ENCODE results near the gene BMS1. TPM values are rescaled to one million over a fixed set of nuclear protein-coding genes. Genes with fewer than 3 reads are reported as not detected.

BMS1 gene
- total RNA-seq, 1 experiment from 2014 or later: 32.3 TPM

DNA sequence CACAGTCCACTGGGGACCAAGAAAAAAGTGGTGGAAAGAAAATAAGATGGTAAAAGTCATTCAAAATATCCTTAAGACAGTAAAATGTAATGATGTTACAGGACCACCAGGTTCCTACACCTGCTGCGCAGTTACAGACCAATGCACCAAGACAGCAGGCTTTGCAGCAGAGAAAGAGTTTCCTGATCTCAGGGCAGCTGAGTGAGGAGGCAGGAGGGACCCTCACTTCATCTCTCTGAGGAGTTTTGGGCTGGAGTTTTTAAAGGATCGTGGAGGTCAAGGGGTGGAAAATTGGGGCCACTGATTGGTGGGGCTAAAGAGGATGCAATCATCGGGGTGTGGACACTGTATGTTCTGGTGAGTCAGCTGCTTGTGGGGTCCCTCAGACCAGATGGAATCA is 100.0 kb downstream of the BMS1 start:
- ChIA-PET CTCF (no interaction called here), POLR2A (no interaction called here)
- Histone ChIP-seq H3K4me1 (ENCODE audit: control insufficient read depth, insufficient read depth, low read length) (no peaks in the 10 kb centered on the region), H3K4me3 (ENCODE audit: low read depth in 2 of 2, low read length in 2 of 2) (no peak overlapping the region), H3K27me3 (ENCODE audit: control insufficient read depth, insufficient read depth, low read length) (0 out of 2 replicates have a peak, but pooled peaks cover 2% of the 10 kb centered on the region), H3K9me3 (ENCODE audit: control insufficient read depth, insufficient read depth, low read depth, low read length) (no peaks in the 10 kb centered on the region; the same call in 1 of the 2 replicates), H3K36me3 (ENCODE audit: control insufficient read depth, insufficient read depth, low read length) (no peaks in the 10 kb centered on the region), H3K27ac (ENCODE audit: low read length) (no peak overlapping the region)
- in situ Hi-C loops (cut with HindIII; ENCODE audit: low pct_unique_long_range_greater_than_20kb, low sequenced_read_pairs) (no loop called here), intact Hi-C loops (cut with micrococcal nuclease; ENCODE audit: unreplicated experiment) (no loop called here)
- TF ChIP-seq SIN3A (IDR thresholded peaks at IDR 0.05; ENCODE audit: borderline replicate concordance, insufficient read depth, low read depth, low read length): no peak
- TF ChIP-seq, protein P1, sequence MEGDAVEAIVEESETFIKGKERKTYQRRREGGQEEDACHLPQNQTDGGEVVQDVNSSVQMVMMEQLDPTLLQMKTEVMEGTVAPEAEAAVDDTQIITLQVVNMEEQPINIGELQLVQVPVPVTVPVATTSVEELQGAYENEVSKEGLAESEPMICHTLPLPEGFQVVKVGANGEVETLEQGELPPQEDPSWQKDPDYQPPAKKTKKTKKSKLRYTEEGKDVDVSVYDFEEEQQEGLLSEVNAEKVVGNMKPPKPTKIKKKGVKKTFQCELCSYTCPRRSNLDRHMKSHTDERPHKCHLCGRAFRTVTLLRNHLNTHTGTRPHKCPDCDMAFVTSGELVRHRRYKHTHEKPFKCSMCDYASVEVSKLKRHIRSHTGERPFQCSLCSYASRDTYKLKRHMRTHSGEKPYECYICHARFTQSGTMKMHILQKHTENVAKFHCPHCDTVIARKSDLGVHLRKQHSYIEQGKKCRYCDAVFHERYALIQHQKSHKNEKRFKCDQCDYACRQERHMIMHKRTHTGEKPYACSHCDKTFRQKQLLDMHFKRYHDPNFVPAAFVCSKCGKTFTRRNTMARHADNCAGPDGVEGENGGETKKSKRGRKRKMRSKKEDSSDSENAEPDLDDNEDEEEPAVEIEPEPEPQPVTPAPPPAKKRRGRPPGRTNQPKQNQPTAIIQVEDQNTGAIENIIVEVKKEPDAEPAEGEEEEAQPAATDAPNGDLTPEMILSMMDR (IDR thresholded peaks at IDR 0.05): no peak
- TF ChIP-seq, protein P2, sequence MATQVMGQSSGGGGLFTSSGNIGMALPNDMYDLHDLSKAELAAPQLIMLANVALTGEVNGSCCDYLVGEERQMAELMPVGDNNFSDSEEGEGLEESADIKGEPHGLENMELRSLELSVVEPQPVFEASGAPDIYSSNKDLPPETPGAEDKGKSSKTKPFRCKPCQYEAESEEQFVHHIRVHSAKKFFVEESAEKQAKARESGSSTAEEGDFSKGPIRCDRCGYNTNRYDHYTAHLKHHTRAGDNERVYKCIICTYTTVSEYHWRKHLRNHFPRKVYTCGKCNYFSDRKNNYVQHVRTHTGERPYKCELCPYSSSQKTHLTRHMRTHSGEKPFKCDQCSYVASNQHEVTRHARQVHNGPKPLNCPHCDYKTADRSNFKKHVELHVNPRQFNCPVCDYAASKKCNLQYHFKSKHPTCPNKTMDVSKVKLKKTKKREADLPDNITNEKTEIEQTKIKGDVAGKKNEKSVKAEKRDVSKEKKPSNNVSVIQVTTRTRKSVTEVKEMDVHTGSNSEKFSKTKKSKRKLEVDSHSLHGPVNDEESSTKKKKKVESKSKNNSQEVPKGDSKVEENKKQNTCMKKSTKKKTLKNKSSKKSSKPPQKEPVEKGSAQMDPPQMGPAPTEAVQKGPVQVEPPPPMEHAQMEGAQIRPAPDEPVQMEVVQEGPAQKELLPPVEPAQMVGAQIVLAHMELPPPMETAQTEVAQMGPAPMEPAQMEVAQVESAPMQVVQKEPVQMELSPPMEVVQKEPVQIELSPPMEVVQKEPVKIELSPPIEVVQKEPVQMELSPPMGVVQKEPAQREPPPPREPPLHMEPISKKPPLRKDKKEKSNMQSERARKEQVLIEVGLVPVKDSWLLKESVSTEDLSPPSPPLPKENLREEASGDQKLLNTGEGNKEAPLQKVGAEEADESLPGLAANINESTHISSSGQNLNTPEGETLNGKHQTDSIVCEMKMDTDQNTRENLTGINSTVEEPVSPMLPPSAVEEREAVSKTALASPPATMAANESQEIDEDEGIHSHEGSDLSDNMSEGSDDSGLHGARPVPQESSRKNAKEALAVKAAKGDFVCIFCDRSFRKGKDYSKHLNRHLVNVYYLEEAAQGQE (IDR thresholded peaks at IDR 0.05; ENCODE audit: insufficient read depth in 1 of 2, low read depth in 2 of 2, low read length in 1 of 2): no peak
- no peak for TF ChIP-seq TCF7L2 (IDR thresholded peaks at IDR 0.05; ENCODE audit: low read depth, low read length)
- TF ChIP-seq POLR2AphosphoS5 (IDR thresholded peaks at IDR 0.05; ENCODE audit: low read depth, low read length): no peak
- ATAC-seq (no peak), DNase-seq (ENCODE audit: low read depth, low spot score) (no peak)
- BruUV-seq (replicated peaks): no TSS peak

Other genes starting within 250 kb of the BMS1 start
- gene ZNF33B, start 144.2 kb upstream of the BMS1 start, total RNA-seq (2021; ENCODE audit: unreplicated experiment): 25.1 TPM